GM18868 (cell line): ENCODE results near the gene SNAI1.
"Not testable (repeated sequence)": the region's sequence is repeated elsewhere in the genome, so short reads cannot be mapped to it uniquely, and the experiment has no call there.

Source experiments
- ATAC-seq: cut with Tn5 transposase; IDR thresholded peaks from one replicate; pipeline ENCODE4 v1.9.1; 2021; ENCODE audit warnings: mild to moderate bottlenecking, moderate library complexity; ENCODE audit not compliant: unreplicated experiment

SNAI1 gene

DNA sequence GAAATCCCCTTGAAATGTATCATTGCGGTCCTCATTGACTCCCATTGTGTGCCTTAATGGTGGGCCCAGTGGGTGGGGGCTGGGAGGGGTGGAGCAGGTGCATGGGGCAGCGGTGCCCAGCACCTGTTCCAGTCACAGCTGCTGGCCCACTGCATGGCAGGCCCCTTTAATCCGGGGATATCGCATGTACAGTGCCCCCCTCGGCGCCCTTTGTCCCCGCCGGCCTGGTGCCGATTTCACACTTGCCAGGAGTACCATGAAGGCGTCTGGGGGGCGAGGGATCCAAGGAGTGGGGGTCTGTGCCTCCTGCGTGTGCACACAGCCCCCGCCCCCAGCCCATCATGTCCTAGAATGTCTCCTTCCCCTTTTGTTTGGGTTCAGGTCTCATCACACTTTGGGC, 2.8 kb downstream of the SNAI1 start:
- ATAC-seq, result no peak

DNA sequence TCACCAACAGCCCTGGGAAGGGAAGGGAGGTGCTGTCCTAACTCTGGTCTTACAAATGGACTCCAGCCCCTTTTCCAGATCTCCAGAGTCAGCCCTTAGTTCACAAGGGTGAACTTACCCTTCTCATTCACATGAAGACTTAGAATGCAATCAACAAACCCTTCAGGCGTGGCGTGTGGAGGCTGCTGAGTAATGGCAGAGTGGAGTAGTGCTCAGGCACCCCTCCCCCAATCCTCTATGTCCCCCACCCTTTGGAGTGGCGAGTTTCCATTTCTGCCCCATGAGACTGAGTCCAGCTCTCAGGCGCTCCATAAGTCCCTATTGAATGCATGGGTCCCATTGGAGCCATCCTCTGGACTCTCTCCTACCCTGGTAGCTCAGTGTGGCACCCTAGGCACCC, 3.3 kb downstream of the SNAI1 start:
- ATAC-seq, result no peak

DNA sequence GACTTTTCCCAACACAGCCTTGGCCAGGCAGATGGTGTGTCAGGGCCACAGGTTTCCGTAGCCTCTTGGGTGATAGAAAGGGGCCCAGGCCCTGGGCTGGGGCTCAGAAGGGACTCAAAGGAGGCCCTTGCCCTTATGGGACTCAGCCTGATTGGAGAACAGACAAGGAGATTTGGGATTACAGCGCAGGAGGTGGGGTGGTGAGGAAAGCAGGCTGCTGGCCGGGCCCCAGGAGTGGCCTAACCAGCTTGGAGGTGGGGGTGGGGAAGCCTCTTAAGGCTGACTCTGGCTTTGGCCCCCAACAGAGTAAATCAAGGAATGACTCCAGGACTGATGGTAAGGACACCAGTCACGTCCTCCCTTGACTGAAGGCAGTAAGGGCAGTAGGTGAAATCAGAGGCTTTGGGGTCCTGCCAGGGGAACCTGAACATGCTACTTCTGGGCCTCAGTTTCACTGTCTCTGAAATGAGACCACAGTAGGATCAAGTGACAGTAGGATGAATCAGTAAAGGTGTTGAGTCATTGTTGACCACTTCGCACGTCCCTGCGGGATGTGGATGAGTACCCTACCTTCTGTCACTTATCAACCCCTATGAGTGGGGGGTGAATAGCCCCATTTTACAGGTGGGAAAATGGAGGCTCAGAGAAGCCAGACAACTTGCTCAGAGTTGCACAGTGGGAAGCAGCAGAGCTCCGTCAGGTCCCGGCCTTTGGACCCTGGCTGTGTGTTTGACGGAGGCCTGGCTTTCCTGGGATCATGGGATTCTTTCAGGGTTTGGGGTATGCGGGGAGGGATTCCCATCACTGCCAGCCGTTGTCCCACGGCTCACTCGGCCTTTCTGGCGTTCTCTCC, 4.5 kb downstream of the SNAI1 start:
- no peak for ATAC-seq

DNA sequence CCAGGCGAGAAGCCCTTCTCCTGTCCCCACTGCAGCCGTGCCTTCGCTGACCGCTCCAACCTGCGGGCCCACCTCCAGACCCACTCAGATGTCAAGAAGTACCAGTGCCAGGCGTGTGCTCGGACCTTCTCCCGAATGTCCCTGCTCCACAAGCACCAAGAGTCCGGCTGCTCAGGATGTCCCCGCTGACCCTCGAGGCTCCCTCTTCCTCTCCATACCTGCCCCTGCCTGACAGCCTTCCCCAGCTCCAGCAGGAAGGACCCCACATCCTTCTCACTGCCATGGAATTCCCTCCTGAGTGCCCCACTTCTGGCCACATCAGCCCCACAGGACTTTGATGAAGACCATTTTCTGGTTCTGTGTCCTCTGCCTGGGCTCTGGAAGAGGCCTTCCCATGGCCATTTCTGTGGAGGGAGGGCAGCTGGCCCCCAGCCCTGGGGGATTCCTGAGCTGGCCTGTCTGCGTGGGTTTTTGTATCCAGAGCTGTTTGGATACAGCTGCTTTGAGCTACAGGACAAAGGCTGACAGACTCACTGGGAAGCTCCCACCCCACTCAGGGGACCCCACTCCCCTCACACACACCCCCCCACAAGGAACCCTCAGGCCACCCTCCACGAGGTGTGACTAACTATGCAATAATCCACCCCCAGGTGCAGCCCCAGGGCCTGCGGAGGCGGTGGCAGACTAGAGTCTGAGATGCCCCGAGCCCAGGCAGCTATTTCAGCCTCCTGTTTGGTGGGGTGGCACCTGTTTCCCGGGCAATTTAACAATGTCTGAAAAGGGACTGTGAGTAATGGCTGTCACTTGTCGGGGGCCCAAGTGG, 5.3 kb downstream of the SNAI1 start:
- no peak for ATAC-seq

DNA sequence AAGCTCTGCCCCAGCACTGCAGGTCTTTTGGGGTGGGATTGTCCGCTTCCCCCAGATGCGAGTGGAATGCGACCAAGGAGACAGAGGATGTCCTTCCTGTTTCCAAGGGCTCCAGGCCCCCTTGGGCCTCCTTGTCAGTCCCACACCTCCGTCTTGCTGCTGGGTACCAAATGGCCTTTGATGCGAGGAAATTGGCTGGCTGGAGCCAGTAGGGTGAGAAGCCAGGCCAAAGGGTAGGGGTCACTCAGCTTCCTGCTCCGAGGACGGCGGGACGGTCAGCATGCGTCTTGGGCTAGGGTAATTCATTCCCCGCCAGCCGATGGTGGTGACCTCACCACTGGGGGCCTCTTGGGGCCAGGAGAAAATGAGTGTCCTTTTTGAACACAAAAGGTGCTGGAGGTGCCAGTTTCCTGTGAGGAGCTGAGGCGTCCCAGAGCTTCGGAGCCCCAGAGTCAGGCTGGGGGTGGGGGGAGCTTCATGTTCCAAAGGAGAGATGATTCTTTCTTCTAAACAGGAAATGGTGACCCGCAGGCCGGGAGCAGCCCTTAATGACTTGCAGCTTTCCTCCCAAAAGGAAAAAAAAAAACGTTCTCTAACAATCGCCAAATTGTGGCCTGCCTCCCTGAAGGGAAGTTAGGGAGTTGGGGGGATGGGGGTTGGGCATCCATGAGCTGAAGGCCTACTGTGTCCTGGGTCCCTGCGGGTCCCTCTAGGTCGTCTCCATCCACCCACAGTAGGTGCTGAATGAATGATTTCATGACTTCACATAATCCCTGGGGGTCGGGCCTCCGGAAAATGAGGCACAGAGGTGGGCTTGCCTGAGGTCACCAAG, 6.7 kb downstream of the SNAI1 start:
- ATAC-seq, result no peak

DNA sequence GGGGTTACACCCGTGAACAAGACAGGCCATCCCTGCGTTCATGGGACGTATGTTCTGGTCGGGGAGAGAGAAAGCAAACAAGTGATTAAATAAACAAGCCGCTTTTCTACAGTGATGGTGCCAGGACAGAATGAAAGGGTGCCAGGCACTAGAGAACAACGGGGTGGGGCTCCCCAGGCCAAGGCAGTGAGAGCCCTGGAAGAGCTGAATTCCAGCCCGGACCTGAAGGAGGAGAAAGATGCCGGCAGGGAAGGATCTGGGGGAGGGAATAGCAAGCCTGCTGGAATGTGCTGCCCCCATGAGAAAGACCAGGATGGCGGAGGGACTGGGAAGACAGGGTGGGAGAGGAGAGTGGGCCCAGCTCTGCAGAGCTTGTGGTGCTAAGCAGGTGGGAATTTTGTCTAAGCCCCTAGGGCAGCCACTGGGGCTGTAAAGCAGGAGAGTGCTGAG, 7.5 kb downstream of the SNAI1 start:
- no peak for ATAC-seq

DNA sequence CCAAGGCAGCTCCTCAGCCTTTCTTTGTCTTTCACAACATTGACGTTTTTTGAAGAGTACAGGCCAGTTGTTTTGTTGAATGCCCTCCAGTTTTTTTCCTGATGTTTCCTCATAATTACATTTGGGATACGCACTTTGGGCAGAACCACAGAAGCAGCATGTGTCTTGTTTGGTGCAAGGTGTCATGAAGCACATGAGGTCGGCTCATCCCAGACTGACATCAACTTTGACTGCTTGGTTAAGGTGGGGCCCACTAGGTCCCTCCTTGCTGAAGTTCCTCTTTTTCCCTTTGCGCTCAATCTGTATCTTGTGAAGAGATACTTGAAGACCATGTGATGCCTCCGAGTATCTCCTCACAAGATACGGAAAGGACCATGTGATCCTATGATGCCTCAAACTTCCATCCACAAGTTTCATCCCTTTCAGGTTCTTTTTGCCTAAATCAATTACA, 10.5 kb downstream of the SNAI1 start:
- ATAC-seq, result no peak

DNA sequence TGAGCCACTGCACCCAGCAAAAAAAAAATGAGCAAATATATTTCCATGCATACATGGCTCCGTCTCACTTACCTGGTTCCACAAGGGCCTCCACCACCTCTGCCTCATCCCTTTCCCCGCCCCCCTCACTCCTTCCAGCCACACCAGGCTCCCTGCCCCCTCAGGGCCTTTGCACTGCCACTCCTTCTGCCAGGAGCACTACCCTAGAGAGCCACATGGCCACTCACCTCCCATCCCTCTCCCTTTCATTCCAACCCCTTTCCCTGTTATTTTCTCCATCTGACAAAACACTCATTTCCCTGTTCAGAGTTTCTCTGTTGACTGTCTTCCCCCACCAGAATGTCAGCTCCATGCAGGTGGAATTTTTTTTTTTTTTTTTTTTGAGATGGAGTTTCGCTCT, 12.8 kb downstream of the SNAI1 start:
- no peak for ATAC-seq

DNA sequence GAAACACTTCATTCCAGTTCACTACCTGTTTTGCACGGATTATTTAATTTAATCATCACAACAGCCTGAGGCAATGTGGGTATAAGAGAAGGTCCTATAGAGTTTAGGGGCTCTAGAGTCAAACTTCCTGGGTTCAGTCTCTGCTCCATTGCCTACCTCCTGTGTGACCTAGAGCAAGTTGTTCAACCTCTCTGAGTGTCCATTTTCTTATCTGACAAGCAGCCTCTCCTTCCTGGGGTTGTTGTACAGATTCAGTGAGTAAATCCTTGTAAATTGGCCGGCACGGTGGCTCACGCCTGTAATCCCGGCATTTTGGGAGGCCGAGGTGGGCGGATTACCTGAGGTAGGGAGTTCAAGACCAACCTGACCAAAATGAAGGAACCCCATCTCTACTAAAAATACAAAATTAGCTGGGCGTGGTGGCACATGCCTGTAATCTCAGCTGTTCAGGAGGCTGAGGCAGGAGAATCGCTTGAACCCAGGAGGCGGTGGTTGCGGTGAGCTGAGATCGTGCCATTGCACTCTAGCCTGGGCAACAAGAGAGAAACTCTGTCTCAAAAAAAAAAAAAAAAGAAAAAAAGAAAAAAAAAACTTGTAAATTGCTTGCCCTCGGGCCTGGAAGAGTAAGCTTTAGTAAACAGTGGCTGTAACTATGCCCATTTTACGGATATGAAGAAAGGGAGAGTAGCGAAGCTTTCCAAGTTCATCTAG, 15.9 kb downstream of the SNAI1 start:
- not testable (repeated sequence) for ATAC-seq

DNA sequence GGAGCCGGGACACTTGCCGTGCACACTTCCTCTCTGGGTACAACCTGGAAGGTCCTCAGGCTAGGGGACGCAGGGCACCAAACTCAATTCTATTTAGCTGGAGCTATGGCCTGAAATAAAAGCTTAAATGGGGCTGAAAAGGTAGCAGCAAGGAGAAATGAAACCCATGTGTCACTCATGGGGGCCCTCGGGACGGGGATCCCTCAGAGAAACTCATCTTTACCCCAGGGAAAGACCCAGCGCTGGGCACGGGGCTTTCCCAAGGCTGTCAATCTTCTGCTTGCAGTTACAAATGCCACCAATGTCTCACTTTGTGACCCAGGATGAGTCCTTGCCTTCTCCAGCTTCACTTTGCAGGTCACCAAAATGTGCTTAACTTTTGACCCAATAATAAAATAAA, 16.5 kb downstream of the SNAI1 start:
- ATAC-seq, result peak; percentile 83

DNA sequence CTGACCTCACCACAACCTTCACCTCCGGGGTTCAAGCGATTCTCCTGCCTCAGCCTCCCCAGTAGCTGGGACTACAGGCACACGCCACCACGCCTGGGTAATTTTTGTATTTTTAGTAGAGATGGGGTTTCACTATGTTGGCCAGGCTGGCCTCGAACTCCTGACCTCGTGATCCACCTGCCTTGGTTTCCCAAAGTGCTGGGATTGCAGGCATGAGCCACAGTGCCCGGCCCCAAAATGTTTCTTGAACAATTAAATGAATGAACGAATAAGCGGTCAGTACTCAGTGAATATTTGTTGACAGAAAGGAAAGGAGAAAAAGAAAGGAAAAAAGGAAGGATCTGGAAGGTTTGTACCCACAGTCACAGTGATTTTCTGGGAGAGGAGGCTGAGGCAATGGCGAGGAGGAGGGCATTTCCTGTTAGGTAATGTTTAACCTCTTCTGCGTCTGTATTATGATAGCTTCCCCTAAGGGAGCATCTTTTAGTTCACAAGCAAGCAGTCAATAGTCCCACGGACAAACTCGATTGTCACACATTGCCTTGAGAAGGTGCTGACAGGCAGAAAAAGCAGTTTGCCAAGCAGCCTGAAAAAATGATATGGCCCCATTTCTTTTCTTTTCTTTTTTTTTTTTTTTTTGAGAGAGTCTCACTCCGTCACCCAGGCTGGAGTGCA, 17.9 kb downstream of the SNAI1 start:
- not testable (repeated sequence) for ATAC-seq

DNA sequence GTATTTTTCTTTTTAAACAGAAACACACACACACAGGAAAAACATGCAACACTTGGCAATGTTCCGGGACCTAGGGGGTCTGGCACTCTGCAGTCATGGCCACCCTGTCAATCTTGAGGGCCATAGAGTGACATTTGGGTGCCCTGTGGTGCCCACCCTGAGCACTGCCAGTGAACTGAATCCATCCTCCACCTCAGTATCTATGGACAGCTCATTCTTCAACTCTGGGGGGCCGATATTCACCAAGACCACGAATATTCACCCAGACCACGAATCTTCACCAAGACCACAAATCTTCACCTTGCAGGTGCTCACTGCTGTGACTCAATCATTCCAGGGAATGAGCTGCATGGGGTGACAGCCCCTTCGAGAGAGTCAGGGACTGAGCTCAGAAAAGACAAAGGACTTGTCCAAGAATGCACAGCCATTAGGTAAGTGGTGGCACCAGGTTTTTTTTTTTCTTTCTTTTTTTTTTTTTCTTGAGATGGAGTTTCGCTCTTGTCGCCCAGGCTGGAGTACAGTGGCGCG, 19.1 kb downstream of the SNAI1 start:
- ATAC-seq, result no peak

DNA sequence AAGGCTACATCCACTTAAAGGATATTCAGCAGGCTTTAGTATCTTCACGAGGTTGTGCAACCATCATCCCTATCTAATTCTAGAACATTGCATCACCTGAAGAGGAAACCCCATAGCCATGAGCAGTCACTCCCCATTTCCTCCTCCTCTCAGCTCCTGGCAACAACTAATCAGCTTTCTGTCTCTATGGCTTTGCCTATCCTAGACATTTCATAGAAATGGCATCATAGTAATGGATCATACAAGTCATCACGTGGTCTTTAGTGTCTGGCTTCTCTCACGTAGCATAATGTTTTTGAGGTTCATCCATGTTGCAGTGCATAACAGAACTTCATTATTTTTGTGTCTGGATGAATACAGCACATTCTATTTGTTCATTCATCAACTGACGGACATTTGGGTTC, 20.5 kb downstream of the SNAI1 start:
- ATAC-seq, result no peak

DNA sequence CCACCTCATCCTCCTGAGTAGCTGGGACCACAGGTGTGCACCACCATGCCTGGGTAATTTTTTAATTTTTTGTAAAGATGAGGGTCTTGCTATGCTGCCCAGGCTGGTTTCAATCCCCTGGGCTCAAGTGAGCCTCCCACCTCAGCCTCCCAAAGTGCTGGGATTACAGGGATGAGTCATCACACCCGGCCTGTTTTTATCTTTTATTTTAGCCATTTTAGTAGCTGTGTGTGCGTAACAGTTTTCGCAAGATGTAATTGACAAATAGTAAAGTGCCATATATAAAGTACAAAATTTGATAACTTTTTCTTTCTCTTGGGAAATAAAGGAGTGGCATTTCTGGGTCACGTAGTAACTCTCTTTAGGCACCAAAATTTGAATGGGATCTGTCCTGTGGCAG, 21.4 kb downstream of the SNAI1 start:
- ATAC-seq, result no peak

DNA sequence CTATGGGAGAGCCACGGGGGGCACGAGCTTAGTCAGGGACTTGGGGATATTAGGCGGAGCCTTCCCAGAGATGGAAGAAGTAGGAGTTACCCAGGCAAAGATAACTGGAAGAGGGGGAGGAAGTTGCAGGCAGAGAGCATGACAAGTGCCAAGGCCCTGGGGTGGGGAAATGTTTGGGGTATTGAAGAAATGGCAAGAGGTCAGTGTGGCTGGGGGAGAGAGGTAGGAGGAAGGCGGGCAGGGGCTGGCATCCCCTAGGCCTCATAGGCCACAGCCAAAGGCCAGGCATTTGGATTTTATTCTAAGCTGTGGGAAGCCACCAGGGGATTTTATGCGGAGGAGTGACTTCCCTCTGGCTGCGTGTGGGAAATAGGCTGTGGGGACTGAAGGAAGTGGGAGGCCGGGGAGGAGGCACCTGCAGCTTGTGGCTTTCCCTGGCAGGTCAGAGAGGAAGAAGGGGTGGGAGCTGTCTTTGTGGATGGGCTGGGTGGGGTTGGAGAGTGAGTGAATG, 22.7 kb downstream of the SNAI1 start:
- ATAC-seq, result no peak

DNA sequence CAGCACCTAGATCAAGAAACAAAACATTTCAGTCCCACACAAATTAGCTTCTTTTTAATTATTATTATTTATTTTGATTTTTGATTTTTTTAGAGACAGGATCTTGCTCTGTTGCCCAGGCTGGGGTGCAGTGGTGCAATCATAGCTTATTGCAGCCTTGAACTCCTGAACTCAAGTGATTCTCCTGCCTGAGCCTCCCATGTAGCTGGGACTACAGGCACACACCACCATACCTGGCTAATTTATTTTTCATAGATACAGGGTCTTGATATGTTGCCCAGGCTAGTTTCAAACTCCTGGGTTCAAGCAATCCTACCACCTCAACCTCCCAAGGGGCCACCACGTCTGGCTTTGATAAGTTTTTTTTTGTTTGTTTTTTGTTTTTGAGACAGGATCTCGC, 24.6 kb downstream of the SNAI1 start:
- no peak for ATAC-seq

DNA sequence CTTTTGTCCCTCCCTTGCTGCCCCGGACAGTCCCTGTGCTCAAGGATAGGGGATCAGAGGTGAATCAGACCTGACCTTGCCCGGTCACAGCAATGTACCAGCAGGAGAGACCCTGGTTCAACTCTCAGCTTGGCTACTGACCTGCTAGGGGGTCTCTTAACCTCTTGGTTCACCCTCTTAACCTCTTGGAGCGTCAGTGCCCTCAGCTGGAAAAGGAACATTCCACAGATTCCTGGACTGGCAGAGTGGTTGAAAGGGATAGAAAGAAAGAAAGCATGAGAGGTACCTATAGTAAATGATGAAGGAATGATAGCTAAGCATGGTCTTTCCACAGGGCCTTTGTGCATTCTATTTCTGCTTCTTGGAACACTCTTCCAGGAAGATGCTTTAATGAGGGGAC, 25.2 kb downstream of the SNAI1 start:
- ATAC-seq, result no peak

DNA sequence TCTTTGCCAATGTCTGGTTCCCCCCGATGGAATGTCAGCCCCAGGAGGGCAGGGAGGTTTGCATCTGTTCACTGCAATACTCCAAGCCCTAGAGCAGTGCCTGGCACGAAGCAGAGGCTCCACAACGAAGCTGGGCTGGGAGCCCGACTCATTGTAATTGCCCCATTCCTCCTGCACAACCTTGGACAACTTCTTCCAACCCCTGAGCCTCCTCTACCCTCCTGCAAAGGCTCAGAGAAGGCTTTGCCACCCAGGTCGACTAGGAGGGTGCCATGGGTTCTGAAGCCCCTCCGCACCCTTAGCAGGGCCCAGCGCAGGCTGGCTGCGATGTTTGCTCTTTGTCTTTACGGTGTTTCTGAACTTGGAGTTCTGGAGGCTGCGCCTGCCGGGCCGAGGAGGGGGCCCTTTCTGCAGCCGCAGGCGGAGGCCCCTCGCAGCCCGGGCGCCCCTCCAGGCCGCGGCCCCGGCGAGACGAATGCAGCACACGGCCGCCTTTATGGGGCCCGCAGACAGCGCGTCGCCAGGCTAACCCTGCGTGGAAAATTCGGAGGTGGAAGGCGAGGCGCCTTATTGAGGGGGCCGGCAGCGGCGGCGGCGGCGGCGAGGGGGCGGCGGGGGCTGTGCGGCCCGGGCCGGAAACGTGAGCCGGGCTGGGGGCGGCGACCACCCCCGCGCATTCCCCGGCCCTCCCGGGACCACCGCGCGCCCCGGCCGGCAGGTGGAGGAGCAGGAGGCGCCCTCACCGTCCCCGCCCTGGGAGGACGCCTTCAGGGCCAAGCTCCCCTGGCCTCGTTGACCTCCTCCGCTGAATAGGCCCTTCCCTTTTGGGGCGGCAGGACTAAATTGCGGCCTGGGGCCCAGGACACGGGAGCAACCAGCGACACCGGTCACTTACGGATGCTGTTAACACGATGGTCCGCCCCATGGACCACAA, 27.0 kb downstream of the SNAI1 start:
- no peak for ATAC-seq
